Occipital lobe (tissue), 3 donors: ENCODE measurements around the gene AADACL4. TPM values are rescaled to one million over a fixed set of nuclear protein-coding genes. Genes with fewer than 3 reads are reported as not detected.
"Not testable (repeated sequence)": the region's sequence is repeated elsewhere in the genome, so short reads cannot be mapped to it uniquely, and the experiment has no call there.

Experiments
- DNase-seq: peaks from one replicate; lab custom pipeline; 2025; lab: John Stamatoyannopoulos, UW
- small RNA-seq: library from RNA; depleted of rRNA; stranded (forward); fragments of <200 nt; gene quantifications from one replicate; pipeline ENCODE3, GENCODE V24; 2014
- total RNA-seq: library from RNA; depleted of rRNA; stranded (reverse); fragments of >200 nt; gene quantifications from one replicate; pipeline ENCODE4 v1.2.3, GENCODE V29; 2014

Gene AADACL4
- total RNA-seq, 1 donor from 2014 or later = not detected

DNA sequence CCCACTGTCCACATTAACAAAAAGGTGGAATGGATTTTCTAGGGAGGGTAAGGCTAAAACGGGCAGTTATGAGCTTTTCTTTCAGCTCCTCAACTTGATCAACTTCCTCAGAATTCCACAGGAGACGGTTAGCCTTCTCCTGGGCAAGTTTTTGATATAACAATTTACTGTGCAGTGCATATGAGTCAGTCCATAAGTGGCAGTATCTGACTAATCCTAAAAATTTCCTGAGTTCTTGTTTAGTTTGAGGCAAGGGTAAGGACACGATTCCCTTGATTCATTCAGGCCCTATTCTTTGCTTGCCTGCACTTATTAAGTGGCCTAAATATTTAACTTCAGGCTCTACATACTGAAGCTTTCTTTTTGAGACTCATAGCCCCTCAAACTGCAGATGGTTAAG lies 65.8 kb downstream of the AADACL4 start:
- DNase-seq = no peak

DNA sequence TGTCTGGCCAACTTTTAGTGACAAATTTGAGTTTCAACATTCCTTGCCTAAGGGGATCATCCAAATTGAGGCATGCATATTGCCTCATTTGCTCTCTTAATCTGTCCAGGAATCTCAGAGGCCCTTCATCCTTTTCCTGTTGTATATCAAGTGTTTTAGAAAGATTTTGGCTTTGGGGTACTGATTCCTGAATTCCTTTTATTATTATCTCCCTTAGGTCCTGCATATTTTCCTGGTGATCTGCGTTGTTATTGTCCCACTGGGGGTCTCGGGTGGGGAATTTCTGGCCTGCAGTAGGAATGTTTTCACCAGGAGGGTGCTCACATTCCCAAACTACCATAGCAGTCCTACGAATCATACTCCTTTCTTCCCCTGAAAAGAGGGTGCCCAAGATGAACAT lies 67.7 kb downstream of the AADACL4 start:
- no peak for DNase-seq

DNA sequence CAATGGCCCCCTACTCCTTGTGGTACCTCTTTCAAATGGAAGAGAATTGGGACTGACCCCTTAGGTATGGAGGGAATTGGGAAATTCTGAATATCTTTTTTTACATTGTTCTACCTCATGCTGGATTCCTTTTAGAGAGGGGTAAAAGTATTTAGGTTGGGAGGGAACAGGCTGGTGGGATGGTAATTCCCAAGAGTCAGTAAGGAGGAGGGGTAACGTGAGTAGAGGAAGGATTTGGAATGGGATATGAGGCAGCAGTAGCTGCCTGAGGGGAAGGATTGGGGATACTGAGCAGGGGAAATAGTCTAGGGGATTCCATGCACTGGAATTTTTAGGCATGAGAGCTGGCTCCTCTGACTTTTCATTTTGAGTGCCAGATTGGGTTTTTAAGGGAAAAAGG lies 68.2 kb downstream of the AADACL4 start:
- no peak for DNase-seq

DNA sequence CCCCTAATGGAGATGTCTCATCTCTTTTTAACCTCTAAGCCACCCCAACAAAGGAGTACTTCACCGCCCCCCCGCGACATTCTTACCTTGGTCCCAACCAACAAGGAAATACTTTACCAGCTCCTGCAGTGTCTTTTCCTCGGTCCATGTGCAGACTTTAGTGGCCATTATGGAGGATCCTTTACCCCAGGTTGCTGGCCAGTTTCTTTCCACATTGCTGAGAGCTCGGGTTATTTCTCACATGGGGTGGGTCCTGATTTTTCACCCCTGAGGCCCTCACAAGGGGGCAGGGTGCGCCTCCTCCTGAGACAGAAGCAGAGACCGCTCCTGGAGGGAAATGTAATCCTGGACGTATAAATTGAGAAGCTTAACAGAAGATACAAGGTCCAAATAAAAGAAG lies 69.0 kb downstream of the AADACL4 start:
- no peak for DNase-seq

DNA sequence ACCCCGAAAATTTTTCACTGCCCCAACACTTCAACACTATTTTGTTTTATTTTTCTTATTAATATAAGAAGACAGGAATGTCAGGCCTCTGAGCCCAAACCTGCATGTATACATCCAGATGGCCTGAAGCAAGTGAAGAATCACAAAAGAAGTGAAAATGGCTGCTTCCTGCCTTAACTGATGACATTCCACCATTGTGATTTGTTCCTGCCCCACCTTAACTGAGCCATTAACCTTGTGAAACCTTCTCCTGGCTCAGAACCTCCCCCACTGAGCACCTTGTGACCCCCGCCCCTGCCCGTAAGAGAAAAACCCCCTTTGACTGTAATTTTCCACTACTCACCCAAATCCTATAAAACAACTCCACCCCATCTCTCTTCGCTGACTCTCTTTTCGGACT lies 69.8 kb downstream of the AADACL4 start:
- DNase-seq = not testable (repeated sequence)

DNA sequence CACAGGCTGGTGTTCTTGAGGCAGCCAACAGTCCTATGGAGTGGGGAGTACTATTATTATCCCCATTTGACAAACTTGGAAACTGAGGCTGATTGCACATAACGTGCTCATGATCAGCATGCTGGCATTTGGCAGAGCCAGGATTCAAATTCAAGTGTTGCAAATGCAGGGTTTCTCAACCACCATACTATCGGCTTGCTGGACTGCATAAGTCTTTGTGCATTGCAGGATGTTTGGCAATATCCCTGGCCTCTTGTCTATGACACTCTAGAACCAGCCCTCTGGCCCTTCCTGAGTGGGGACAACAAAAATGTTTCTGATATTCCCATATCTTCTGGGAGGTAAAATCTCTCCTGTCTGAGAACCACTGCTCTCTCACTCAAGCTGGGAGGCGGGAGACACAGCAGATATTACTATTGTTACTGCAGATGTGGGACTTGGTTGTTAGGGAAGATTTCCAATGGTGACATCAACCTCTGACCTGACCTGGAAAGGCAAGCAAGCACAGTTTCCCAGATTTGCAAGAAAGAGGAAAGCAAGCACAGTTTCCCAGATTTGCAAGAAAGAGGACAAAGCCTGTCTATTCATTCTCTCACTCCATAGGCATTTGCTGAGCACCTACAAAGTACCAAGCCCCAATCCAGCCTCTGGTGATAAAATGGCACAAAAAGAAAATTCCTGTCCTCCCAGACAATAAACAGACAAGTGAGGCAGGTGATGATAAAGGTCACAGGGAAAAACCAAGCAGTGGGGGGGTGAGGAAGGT lies 71.0 kb downstream of the AADACL4 start:
- DNase-seq = no peak

DNA sequence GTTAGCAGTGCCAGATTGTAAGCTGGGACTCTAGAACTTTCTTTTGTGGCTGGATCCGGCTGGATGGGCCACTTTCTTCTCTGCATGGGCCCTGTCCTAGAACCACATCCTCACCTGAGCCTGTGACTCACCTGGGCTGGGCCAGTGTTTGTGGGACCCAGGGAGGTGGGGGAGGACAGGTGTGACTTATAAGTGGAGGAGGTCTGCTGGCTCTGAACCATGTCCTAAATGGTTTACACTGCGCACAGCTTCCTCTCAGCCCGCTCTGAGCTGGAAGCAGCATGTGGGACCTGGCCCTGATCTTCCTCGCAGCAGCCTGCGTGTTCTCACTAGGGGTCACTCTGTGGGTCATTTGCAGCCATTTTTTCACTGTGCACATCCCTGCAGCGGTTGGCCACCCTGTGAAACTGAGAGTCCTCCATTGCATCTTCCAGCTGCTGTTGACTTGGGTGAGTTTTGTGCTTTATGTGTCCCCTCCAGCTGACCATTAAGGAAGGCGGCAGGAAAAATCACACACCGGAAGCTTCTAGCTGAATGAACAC lies 72.1 kb downstream of the AADACL4 start, which contains the start of gene AADACL3:
AADACL3 (plus strand) TSS at position 215 of the 542 bp plus-strand sequence; CDS start at position 282, 67 bp downstream.
- no peak for DNase-seq

Small RNA genes lying within 50 kb of the gene (small RNA-seq; reads per million reads assigned to genes)
- not detected for gene AC244670.1

Other genes with a start within 250 kb of the AADACL4 start
- 11.5 TPM for gene DHRS3, start 25.9 kb upstream of the AADACL4 start, total RNA-seq
- gene AADACL3, start 72.0 kb downstream of the AADACL4 start, total RNA-seq = not detected
- gene CFAP107, start 102.1 kb downstream of the AADACL4 start, total RNA-seq = not detected
- gene PRAMEF12, start 129.7 kb downstream of the AADACL4 start, total RNA-seq = not detected
- gene PRAMEF1, start 147.3 kb downstream of the AADACL4 start, total RNA-seq = not detected
- gene PRAMEF11, start 187.3 kb downstream of the AADACL4 start, total RNA-seq = not detected
- not detected for gene HNRNPCL1, start 204.6 kb downstream of the AADACL4 start, total RNA-seq
- gene PRAMEF2, start 213.0 kb downstream of the AADACL4 start, total RNA-seq = not detected
- not detected for gene PRAMEF4, start 242.1 kb downstream of the AADACL4 start, total RNA-seq